Left lobe of liver (tissue), 2 donors: ENCODE results near the gene PDE8A. TPM values are rescaled to one million over a fixed set of nuclear protein-coding genes. Genes with fewer than 3 reads are reported as not detected.
"Not testable (repeated sequence)": the region's sequence is repeated elsewhere in the genome, so short reads cannot be mapped to it uniquely, and the experiment has no call there.

ENCODE experiments used
- ATAC-seq: fragments of 200-7000 bp; cut with Tn5 transposase; one replicate; pipeline ENCODE4 v1.9.1; 2020; ENCODE audit warnings: mild to moderate bottlenecking, moderate library complexity
- DNase-seq: peaks from one replicate; pipeline ENCODE4 v3.0.0-alpha.2; 2020; ENCODE audit warnings: low spot score
- total RNA-seq: library from RNA; stranded (reverse); gene quantifications from one replicate; pipeline ENCODE4 v1.2.1, GENCODE V29; 2021
- donor health status: DM: no; HTN: no; CAD: no; lungs with moderate emphysema.
- donor health status: DM: no; HTN: yes; CAD: no.

Gene PDE8A
- total RNA-seq, 1 donor from 2014 or later: 33.1 TPM

DNA sequence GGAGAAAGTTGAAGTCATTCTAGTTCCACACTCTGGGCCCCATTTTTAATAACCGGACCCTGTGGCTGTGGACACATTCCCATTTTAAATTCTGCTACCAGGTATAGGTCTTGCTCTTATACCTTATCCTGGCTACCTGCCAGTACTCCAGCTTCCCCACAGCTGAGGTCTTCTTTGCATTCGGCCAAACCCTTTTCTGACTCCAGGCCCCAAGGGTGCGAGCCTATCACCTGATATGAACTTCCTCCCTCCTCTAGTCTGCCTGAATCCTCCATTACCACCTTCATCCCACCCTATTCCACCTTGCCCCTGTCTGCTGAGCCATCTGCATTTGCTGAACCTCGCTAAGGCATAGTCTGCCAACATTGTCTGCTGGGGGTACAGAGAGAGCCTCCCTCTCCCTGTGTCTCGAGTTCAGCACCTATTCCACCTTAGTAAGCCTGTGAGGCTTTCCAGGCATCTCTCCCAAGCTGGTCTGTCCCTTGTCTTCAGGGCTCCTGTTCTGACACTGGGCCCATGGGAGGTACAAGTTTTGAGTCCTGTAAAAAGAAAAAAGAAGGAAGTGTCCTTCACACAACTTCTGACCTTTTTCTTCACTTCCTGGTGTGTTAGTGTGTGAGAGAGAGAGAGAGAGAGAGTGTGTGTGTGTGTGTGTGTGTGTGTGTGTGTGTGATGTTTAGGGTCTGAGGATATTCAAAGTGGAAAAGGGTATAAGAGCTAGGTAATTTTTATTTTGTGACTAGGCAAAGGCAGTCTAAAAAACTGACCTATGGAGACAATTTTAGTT lies 27.0 kb downstream of the PDE8A start:
- DNase-seq: no peak
- no peak for ATAC-seq

- DNase-seq (no peak), ATAC-seq (no peak)
Observed at GRCh38 chr15:85009435-85009834, 27.8 kb downstream of the PDE8A start.

DNA sequence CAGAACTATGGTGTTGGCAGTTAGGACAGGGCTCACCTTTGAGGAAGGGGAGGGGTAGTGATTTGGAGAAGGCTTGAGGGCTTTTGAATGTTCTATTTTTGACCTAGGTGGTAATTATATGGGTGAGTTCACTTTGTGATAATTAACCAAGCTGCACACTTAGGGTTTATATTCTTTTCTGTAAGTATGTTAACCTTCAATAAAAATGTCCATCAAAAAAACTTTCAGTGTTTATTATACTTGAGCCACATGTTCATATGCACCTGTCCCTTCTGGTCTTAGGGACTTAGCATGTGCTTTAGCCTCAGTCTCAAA lies 28.4 kb downstream of the PDE8A start:
- ATAC-seq (no peak), DNase-seq (no peak)

- DNase-seq (no peak), ATAC-seq (peak; percentile 42)
Observed at GRCh38 chr15:85010386-85011159, 28.9 kb downstream of the PDE8A start.

DNA sequence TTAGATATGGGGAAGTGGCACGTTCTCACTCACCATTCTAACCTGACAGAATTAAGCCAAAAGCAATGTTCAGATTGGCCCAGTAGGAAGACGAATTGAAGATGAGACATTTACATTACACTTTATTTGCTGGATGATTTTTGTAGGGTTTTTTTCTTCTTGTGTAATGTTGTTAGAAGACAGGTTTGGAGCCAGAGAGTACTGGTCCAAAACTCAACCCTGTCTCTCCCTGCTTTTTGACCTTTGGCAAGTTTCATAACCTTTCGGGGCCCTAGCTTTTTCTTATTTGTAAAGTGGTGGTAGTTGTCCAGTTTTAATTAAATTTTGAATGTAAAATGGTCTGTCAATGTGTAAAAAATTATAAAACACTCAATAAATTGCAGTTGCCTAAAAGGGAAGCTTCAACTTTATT lies 29.5 kb downstream of the PDE8A start:
- DNase-seq: no peak
- ATAC-seq: peak; percentile 72

DNA sequence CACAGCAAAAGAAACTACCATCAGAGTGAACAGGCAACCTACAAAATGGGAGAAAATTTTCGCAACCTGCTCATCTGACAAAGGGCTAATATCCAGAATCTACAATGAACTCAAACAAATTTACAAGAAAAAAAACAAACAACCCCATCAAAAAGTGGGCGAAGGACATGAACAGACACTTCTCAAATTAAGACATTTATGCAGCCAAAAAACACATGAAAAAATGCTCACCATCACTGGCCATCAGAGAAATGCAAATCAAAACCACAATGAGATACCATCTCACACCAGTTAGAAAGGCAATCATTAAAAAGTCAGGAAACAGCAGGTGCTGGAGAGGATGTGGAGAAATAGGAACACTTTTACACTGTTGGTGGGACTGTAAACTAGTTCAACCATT lies 30.1 kb downstream of the PDE8A start:
- DNase-seq, ATAC-seq: not testable (repeated sequence)

DNA sequence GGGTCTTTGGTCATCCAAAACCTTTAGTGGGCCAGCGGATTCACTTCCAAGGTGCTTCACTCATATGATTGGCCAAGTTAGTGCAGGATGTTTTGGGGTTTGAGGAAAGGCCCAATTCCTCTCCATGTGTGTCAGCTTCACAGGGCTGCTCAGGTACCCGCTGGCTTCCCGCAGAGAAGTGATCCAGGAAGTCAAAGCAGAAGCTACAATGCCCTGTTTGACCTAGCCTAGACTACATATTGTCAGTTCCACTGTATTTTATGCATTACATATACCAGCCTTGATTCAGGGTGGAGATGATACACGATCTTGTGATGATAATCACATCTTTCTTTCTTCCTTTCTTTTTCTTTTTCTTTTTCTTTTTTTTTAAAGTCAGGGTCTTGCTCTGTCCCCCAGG lies 32.1 kb downstream of the PDE8A start:
- ATAC-seq (no peak), DNase-seq (no peak)

- DNase-seq (no peak), ATAC-seq (no peak)
Observed at GRCh38 chr15:85014932-85015331, 33.3 kb downstream of the PDE8A start.

DNA sequence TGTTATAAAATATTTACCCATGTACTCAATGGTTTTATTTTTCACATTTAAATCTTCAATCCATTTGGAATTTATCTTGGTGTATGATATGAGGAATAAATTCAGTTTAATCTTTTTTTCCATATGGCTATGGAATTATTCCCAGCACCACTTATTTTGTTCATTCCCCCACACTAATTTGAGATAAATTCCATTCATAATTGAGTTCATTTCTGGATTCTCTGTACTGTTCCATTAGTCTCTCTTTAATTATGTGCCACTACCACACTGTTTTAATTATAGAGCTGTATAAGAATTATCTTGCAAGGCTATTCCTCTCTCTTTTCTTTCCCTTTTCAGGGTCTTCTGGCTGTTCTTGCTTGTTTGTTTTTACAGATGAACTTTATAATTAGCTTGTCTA lies 34.6 kb downstream of the PDE8A start:
- ATAC-seq (no peak), DNase-seq (no peak)

GRCh38 chr15:85019815-85020590 lies 38.3 kb downstream of the PDE8A start:
- ATAC-seq (peak; percentile 39), DNase-seq (no peak)

- DNase-seq (no peak), ATAC-seq (no peak)
Observed at GRCh38 chr15:85021409-85021808, 39.8 kb downstream of the PDE8A start.

GRCh38 chr15:85022860-85023403 lies 41.3 kb downstream of the PDE8A start:
- DNase-seq (no peak), ATAC-seq (no peak)

DNA sequence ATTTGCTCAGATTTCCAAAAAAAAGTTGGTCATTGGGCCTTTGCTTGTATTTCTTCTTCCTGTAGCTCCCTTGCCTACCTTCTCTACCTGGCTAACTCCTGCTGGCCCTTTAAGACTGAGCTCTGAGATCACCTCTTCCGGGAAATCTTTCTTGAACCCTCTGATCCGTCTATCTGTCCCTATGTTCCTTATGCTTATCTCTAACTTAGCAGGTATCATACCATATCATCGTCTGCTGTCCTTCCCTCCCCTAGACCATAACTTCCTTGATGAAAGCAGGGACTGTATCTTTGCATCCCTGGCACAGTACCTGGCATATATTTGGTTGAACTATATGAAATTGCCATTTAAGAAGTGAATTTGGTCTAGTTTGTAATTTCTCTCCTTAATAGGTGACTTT lies 42.3 kb downstream of the PDE8A start:
- ATAC-seq: no peak
- no peak for DNase-seq

DNA sequence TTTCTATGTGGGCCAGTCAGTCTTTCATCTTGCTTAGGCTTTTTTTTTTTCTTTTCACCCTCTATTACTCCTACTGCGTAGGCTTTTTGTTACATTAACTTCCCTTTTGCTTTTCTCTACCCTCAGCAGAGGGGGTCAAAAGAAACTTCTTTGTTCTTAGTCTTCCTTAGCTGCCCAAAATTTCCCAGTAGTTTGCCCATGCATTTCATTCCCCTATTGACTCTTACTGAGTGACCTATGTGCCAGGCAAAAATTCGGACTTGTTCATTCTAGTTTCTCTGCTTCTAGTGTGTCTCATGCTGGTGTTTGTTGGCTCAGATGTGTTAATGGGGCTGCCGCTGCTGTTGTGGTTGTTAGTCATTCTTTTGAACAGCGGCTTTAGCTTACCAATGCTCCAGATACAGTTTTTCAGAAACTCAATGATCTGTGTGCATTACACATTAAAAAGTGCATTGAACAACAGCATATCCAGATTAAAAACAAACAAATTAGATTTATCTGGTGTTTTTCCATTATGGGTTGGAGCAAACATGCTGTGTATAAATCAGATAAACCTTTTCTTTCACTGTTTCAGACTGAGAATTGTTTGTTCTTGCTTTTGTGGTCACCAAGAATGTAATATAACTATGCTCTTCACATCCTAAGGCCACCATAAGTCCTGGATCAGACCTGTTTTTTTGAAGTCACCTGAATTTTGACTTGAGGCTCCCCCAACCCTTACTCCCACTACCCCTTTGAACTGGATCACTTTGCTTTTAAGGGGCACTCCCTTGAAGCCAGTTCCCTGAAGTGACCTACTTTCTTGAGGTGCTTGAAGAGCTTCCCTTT lies 43.1 kb downstream of the PDE8A start:
- ATAC-seq (peak; percentile 52), DNase-seq (no peak)

DNA sequence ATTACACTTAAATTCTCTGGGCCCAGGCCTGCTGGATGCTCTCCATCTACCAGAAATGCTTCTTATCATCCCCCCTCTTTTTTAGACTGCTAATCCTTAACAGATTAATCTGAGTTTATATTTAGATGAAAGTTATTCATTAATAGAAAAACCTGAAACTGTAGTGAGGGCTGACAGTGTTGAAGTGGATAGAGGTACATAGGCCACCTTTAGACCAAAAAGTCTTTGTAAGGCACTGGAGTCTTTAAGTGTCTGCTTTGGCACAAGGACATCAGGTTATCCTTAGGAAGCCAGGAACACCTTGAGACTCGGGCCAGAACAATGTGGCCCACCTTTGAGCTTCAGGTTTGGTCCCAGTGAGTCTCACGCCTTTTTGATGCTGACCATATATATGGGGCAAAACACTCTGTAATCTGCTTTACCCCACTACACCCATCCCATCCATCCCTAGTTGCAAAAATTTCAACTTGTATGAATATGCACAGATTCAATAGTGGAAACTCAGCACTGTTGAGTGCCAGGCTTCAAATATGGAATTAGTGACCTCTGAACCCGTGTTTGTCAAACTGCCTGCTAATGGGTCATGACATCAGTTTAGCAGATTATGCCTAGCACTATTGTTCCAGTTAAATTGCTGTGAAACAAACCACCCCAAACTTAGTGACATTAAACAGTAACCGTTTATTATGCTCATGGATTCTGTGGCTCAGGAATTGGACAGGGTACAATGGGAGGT lies 44.0 kb downstream of the PDE8A start:
- no peak for DNase-seq
- peak; percentile 74 for ATAC-seq

DNA sequence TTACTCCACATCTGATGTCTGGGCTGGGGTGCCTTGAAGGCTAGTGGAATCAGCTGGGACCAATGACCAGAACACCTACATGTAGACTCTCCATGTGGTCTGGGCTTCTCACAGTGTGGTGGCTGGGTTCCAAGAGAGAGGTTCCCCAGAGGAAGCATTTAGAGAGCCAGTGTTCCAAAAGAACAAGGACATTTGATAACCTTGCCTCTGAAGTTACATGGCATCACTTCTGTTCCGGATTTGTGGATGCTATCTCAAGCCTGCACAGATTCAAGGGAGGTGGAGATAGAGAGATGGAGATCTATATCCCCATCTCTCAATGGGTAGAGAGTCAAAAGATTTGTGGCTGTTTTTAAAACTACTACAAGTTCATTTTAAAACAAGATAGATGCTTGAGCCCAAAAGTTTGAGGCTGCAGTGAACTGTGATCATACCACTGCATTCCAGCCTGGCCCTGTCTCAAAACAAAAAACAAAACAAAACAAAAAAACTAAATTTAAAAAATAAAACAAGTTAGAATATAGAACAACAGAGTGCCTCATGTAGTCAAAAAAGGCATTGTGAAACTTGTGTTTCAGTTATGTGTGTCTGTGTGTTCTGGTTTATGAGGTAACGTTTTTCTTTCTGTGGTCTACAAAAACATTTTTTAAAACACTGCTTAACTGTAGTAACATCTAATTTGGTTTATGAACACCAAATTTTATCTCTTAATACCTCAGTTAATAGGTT lies 44.8 kb downstream of the PDE8A start:
- no peak for DNase-seq
- peak; percentile 20 for ATAC-seq

GRCh38 chr15:85027033-85027380 lies 45.4 kb downstream of the PDE8A start:
- no peak for DNase-seq
- ATAC-seq: no peak

DNA sequence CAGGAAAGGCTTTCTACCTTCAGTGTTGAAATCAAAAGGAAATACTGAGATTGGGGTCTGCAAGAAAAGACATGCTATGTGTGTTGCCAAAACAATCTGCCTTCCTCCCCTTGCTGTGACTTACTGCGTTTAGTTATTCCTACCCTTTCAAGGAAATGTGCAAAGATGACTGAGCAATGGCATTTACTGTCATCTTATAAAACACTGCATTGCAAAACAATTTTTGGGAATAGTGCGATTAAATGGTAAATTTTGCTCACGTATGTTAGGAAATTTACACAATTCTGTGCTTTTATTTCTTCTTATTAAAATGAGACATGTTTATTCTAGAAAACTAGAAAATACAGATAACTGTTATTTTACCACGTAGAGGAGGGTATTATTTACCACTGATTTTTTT lies 45.8 kb downstream of the PDE8A start:
- DNase-seq (no peak), ATAC-seq (no peak)

GRCh38 chr15:85028416-85028815 lies 46.8 kb downstream of the PDE8A start:
- no peak for DNase-seq

More at GRCh38 chr15:85028416-85028815, 46.8 kb downstream of the PDE8A start:
- ATAC-seq: no peak
